Dedifferentiated amniotic fluid mesenchymal stem cell (primary cell): ENCODE results near the gene APBB1IP.
A peak's percentile ranks its signal among the peaks of the same experiment; 100 is the strongest.
"Not testable (repeated sequence)": the region's sequence is repeated elsewhere in the genome, so short reads cannot be mapped to it uniquely, and the experiment has no call there.

Experiments used
- DNase-seq: peaks from one replicate; pipeline ENCODE4 v3.0.0-alpha.2; 2016; ENCODE audit errors: extremely low spot score

Gene APBB1IP

DNA sequence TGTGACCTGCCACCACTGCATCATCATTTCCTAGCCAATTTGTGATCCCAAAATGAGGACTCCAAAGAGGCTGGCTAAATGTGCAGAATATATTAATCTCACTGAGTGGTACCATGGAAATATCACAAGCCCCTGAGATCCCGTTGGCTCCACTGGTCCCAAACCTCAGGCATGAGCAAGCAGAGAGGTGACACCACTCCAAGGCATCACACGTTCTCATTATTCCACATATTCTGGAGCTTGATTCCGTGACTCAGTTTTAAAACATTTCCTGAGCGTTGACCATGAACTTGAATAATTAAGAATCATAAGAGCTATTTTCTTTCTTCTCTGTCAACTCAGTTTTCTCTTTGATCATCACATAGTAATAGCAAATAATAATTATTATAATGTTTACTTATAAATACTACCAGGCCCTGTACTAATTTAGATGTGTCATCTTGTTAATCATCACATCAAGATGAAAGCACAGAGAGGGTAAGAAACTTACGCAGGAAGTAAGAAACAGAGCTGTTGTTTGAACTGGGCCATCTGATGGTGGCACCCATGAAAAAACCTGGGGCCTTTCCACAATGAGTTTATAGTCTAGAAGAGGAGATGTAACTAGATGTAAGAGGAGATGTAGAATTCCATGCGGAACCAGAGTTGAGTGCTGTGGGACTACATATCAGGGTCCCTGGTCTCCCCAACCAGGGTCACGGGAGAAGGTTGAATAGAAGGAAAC lies 3.5 kb downstream of the APBB1IP start:
- no peak for DNase-seq

DNA sequence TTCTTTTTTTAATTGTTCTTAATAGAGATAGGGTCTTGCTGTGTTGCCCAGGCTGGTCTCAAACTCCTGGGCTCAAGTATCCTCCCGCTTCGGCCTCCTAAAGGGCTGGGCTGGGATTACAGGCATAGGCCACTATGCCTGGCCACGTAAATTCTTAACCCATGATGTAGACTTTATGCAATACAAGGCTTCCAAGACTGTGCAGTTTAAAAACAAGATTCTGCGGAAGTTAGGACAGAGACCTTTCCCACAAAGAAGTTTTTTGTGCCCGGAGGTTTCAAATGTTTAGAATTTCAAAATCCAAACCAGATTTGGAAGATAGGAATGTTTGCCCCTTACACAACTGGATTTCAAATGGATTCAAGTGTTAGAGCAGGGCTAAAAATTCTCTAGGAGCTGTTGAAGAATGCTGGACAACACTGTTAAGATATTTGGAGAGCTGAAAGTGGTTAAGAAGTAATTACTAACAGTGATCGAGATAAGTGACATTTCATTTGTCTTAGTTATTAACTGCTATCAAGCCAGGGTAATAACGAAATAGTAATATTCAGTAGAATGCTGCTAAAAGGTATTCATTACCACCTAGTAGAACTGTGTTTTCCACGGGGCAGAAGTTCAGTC lies 7.4 kb downstream of the APBB1IP start:
- no peak for DNase-seq

DNA sequence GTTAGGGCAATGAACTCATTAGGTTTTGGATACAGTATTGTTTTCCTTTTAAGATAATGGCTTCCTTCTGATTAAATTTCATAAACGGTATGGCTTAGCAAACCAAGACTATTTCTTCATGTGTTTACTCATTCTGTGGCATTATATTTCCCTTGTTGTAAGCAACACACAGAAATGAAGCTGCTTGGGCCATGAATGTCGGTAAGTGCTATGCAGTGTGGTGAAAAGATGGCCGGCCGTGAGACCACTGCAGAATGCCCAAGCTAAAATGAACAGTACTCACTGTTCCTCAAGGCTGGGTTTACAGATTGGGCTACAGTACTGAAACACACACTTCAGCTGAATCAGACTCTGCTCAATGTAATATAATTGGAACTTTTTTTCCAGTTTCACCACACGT lies 8.1 kb downstream of the APBB1IP start:
- DNase-seq, result no peak

DNA sequence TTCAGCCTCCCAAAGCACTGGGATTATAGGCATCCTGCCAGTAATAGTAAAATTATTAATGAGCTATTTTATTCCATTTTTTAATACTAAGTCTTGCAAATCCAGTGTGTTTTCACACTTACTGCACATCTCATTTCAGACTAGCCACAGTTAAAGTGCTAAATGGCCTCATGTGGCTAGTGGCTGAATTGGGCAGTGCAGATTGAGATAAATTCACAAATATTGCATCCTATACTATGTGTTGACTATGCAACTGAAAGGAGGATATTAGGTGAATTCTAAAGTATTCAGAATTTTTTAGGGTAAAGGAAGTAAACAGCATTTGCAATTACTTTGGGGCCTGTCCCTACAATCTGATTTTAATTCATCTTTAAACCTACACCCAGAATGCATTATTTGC lies 10.2 kb downstream of the APBB1IP start:
- no peak for DNase-seq

DNA sequence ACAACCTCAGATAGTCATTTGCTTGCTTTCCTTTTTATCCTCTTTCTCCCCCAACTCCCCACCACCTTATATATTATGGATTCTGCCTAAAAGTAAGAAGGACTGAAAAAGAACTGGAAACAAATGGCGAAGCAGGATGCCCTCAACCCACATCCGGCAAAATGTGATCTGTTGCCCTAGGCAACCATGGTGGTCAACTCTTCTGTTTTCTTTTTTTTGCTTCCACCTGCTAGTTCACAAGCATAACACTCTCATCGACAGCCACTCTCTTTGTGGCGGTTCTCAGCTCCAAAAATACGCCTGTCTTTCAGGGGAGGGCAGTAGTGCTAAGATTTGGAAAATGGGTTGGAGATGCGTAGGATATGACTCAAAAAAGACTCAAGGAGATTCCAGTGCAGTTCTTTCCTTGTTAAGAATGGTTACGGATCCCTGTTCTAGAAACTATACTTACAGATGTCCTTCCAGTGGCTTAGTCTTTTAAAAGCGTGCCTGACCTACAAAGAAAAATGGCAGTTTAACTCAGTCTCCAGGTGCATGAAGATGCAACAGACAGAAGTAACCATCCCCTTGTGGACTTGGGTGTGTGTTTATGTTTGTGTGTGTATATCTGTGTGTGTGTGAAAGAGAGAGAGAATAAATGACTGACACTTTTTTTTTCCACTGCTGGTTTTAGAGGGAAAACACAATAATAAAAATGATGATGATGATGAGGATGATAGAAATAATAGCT lies 10.7 kb downstream of the APBB1IP start:
- DNase-seq, result no peak

DNA sequence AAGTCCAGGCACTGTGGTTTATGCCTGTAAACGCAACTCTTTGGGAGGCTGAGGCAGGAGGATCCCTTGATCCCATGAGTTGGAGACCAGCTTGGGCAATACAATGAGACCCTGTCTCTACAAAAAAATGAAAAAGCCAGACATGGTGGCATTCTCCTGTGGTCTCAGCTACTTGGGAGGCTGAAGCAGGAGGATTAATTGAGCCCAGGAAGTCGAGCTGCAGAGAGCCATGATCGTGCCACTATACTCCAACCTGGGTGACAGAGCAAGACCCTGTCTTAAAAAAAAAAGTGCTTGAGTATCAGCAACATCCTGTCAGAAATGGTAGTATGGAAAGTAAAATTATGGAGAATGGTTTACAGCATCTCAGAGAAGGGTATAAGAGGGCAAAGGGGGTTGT lies 11.6 kb downstream of the APBB1IP start:
- no peak for DNase-seq

DNA sequence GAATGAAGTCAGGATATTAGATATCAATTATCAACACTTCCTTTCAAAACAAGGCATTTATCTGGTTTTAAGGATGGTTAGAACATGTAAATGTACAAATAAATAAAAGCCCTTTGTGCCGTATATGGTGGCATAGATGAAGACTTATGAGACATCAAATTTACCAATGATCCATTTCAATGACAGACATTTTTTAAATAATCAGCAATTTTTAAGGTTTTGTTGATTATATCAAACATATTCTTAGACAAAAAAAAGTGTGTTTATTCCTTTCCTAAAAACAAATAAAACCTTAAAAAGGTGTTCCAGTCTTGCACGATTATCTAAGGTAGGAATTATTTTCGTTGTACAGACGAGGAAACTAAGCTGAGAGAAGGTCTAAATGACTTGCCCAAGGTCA lies 13.8 kb downstream of the APBB1IP start:
- DNase-seq, result no peak

DNA sequence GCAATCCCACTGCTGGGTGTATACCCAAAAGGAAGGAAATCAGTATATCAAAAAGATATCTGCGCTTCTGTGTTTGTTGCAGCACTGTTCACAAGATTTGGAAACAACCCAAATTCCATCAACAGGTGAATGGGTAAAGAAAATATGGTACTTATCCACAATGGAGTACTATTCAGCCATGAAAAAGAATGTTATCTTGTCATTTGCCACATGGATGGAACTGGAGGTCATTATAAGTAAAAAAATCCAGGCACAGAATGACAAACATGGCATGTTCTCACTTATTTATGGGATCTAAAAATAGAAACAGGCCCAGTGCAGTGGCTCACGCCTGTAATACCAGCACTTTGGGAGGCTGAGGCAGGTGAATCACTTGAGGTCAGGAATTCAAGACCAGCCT lies 15.7 kb downstream of the APBB1IP start:
- DNase-seq, result no peak

DNA sequence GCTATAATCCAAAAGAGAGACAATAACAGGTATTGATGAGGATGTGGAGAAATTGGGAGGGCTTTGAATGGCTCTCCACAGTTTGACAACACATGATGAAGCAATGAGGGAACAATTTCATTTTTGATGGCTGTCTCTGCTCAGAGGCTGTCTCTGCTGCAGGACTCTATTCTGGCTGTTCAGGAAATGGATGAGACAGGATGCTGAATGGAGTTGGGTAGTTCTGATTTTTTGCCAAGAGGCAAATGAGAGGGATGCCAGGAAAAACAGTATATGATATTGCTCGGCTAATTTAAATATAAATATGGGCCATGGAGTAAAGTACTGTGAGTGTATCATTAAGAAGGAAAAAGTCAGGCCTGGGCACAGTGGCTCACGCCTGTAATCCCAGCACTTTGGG lies 16.8 kb downstream of the APBB1IP start:
- DNase-seq, result no peak

DNA sequence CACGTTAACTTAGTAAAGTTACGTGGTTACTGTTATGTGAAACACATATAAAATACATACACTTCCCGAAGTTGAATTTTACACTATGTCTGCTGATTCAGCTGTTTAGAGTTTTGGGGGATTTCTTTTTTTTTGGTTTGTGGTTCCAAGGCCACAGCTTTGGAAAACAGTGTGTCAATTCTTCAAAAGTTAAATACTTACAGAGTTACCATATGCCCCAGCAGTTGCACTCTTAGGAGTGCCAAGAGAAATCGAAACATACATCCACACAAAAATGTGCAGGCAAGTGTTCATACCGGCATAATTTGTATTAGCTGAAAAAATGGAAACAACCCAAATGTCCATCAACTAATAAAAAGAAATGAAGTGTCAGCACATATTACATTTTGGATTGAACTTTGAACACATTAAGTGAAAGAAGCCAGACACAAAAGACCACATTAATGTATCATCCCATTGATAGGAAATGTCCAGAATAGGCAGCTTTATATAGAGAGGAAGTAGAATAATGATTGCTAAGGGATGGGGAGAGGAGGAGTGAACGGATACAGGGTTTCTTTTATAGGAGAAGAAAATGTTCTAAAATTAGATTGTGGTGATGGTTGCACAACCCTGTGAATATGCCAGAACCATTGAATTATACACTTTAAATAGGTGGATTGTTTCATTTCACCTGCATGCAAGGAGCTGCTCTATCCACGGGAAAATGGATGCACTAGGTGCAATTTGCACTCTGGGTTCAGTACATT lies 17.6 kb downstream of the APBB1IP start:
- DNase-seq, result no peak

DNA sequence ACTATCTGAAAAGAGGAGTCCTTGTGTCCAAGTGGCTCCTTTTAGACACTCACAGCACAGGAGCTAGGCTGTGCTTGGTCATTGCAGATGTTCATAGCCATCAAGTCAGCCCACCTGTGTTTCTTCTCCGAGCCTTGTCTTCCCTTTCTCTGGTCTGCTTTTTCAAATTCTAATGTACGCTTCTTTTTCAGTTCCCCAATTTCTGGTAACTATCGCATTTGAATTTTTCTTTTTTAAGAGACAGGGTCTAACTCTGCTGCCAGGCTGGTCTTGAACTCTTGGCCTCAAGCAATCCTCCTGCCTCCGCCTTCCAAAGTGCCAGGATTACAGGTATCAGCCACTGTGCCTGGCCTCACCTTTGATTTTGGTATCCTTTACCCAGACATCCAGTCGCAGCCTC lies 18.9 kb downstream of the APBB1IP start:
- DNase-seq, result no peak

DNA sequence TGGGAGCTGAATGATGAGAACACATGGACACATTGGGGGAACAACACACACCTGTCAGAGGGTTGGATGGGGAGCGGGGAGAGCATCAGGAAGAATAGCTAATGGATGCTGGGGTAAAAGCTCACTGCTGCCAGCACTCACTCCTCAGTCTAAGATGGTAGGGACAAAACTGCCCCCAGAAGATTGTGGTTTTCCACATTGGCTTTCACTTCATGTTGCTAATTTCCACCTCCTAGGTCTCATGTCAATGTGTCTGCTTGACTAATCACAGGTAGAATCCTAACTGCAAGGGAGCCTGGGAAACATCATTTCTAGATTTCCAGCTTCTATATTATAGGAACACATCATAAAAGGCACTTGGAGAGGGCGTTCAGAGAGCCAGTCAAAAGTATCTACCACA lies 22.6 kb downstream of the APBB1IP start:
- DNase-seq, result no peak

DNA sequence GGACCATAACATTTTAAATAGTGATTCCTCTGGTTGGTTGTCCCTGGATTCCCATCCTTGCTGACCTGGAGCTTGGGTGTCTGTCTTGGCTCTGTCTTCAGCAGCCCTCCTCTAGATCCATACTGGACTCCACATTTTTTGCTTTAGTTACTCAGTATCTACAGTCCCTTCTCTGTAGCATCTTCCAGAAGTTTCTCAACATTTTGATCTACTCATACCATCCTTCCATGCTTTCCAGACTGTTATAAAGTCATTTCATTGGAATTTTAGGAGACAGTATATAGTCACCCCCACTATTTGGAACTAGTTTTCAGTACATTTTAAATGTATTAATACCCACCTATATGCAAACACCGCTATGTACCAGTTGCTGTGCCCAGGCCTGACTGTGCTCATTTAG lies 25.8 kb downstream of the APBB1IP start:
- DNase-seq, result no peak

DNA sequence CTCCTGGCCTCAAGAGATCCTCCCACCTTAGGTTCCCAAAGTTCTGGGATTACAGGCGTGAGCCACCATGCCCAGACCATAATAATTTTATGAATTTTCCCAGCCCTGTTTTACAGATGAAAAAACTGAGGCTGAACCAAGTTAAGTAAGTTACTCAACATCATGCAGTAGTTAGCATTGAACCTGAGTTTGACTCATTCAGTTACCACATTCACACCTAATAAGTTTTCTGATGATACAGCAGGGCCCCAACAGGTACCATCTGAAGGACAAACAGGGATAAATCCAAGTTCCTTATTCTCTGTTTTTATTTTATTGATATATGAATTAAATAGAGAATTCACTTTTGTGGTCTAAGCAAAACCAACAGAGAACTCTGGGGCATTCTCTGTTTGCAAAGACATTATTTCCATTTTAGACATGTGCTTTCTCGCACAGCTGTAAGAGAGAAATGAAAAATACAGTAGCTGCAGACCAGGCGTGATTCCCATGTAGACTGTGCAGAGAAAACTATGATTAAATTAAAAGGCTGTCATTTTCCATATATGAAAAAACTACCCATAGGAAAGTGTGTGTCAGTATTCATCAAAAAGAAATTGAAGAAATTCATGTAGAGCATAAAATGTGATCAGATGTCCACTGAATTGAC lies 26.6 kb downstream of the APBB1IP start:
- DNase-seq, result no peak

DNA sequence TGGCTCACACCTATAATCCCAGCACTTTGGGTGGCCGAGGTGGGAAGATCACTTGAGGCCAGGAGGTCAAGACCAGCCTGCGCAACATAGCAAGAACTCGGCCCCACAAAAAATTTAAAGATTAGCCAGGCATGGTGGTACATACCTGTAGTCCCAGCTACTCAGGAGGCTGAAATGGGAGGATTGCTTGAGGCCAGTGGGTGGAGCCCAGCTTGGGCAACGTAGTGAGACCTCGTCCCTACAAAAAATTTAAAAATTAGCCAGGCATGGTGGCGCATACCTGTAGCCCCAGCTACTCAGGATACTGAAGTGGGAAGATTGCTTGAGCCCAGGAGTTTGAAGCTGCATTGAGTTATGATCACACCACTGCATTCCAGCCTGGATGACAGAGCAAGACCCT lies 28.4 kb downstream of the APBB1IP start:
- DNase-seq, result not testable (repeated sequence)

DNA sequence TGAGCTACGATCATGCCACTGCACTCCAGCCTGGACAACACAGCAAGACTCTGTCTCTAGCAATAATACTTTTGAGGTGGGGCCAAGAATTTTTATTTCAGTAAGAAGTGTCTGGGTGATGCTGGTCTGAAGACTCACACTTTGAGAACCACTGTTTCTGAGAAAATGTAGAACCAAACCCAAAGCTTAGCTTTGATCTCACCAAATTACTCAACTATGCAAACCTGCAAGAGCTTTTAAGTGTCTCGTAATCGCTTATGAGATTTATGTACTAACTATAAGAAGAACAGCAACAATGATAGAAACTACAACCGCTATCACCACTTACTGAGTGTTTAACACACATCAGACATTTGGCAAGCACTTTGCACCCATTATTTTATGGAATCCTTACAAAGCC lies 29.5 kb downstream of the APBB1IP start:
- no peak for DNase-seq

DNA sequence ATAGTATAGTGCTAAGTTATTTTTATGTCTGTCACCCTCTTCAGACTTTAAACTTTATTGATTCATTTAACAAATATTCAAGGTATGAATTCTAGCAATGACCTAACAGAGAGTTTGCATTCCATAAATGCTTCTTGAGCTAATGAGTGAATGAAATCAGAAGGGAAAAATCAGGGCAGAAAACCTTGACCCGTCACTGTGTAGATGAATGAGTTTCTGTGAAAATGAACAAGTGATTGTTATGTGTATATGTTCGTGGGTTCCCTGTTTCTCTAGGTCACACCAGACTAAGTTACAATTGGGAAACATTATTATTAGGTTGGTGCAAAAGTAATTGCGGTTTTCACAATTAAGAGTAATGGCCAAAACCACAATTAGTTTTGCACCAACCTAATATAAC lies 30.1 kb downstream of the APBB1IP start:
- no peak for DNase-seq

DNA sequence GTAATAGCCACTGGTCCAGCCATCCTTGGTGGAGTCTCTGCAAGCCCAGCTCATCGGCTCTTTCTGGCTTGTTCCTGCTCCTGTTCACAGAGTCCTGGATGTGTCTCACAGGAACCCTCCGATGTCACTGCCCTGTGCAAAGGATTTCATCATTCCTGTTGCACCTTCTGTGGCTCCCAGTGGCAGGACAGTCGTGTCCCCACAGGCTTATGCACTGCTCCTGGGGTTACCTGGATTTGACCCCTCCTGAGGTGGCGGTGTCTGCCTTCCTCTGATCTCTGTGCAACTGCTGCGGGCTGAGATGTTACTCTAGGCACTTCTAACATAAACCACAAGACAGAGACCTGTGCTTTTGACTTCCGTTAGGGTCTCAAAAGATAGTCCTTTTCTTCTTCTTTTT lies 30.6 kb downstream of the APBB1IP start:
- no peak for DNase-seq

DNA sequence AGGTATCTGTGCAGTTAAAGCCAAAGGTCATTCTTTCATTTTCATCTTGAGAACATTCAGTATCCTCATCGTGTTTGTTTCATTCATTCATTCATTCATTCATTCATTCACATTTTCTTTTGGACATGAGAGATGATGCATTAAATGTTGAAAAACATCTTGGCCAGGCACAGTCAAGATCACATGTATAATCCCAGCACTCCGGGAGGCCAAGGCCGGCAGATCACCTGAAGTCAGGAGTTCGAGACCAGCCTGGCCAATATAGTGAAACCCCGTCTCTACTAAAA lies 34.3 kb downstream of the APBB1IP start:
- no peak for DNase-seq

DNA sequence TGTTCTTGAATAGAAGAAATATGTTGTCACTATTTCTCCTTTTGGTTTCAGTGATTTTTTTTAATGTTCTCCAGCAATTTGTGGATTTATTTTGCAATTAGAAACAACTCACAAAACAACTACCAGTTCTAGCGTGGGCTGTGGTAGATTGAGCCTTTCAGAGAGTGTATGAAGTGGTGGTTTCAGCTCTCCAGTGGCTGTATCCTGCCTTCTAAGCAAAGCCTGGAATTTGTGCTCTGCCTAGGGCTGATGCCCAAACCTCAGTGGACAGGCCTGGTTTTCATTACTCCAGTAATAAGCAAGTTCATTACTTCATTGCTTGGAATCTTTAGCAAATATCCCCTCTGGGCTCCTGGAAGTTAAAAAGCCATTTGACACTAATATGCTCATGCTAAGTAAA lies 35.9 kb downstream of the APBB1IP start:
- DNase-seq, result peak; percentile 78

DNA sequence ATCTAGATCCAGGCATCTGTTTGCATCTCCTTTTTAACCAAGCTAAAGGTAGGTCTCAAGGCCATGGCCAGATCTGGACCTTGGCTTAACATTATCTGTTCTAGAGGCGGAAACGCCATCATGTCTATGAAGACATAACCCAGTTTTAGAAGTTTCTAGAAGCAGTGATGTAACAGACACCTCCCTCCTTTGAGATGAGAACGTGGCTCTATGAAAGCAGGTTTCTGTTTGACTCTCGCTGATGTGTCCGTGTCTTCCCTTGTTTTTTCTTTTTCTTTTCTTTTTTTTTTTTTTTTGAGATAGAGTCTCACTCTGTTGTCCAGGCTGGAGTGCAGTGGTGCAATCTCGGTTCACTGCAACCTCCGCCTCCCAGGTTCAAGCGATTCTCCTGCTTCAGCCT lies 36.7 kb downstream of the APBB1IP start:
- DNase-seq, result not testable (repeated sequence)

DNA sequence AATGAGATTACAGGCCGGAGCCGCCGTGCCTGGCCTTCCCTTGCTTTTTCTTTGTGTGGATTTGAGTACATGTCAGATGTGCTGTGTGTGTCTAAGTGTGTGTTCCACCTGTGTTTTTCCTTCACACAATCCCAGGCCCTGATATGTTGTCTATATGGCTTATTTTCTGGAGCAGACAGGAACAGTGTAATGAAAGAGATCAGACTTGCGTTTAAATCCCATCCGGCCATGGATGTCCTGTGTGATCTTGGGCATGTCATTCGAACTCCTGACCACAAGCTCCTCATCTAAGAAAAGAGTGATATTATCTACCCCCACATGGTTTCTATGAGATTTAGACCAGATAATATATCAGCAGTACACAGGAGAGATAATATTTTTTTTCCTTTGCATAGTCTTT lies 37.2 kb downstream of the APBB1IP start:
- DNase-seq, result no peak
